Uterus (tissue), 2 donors: ENCODE measurements around the gene ZDHHC22.

Experiments used
- CTCF ChIP-seq, 4 experiments: fragments of 200-600 bp in 2 of 4; fragments of 450-650 bp in 2 of 4; sonication (generic) in 2 of 4; IDR thresholded peaks; one replicate each; pipeline ENCODE4 v1.5.1; 2016 to 2019; ENCODE audit warnings: antibody characterized with exemption in 4 of 4, mild to moderate bottlenecking in 2 of 4, moderate library complexity in 1 of 4
- POLR2A ChIP-seq, 2 donors: fragments of 450-650 bp; IDR thresholded peaks; one replicate each; pipeline ENCODE4 v1.6.1; 2016; ENCODE audit warnings: antibody characterized with exemption in 2 of 2, mild to moderate bottlenecking in 1 of 2, moderate library complexity in 1 of 2

- TF ChIP-seq CTCF (IDR thresholded peaks at IDR 0.05) (no peak), POLR2A (IDR thresholded peaks at IDR 0.05) (no peak)
These were observed 21.7 kb downstream of the ZDHHC22 start for GRCh38 chr14:77119851-77120250.
